Breast epithelium (tissue), 3 donors: Measurements from ENCODE around the gene HELQ.

Source experiments
- POLR2A ChIP-seq: fragments of 450-650 bp; IDR thresholded peaks from one replicate; pipeline ENCODE4 v1.6.1; 2016; ENCODE audit warnings: antibody characterized with exemption, mild to moderate bottlenecking, moderate library complexity
- POLR2AphosphoS5 ChIP-seq, 3 donors: sonication (generic); formaldehyde crosslinking; IDR thresholded peaks; one replicate each; pipeline ENCODE4 v1.6.1; 2017; ENCODE audit warnings: antibody characterized with exemption in 3 of 3
- TF ChIP-seq, protein P1 (sequence below), 3 donors: fragments of 450-650 bp; IDR thresholded peaks; one replicate each; pipeline ENCODE4 v1.5.1; 2016 to 2017; ENCODE audit warnings: antibody characterized with exemption in 3 of 3, mild to moderate bottlenecking in 3 of 3, moderate library complexity in 3 of 3

DNA sequence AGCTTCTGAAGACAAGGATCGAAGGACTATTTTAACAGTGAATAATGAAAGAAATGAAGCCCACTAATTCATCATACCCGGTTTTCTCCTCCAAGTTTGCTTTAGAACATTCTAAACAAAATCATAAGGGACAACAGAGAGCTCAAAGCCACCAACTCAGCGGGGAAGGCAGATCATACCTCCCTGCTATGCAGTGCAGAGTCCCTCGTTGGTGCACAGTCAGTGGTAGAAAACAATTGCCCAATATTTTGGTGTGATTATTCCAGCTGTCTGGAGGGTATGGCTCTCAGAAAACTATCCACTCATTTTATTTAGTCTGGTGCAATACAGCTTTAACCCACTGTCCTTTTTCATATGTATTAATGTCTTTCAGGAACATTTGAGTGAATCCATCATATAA, 61.7 kb downstream of the HELQ start:
- TF ChIP-seq, protein P1, sequence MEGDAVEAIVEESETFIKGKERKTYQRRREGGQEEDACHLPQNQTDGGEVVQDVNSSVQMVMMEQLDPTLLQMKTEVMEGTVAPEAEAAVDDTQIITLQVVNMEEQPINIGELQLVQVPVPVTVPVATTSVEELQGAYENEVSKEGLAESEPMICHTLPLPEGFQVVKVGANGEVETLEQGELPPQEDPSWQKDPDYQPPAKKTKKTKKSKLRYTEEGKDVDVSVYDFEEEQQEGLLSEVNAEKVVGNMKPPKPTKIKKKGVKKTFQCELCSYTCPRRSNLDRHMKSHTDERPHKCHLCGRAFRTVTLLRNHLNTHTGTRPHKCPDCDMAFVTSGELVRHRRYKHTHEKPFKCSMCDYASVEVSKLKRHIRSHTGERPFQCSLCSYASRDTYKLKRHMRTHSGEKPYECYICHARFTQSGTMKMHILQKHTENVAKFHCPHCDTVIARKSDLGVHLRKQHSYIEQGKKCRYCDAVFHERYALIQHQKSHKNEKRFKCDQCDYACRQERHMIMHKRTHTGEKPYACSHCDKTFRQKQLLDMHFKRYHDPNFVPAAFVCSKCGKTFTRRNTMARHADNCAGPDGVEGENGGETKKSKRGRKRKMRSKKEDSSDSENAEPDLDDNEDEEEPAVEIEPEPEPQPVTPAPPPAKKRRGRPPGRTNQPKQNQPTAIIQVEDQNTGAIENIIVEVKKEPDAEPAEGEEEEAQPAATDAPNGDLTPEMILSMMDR (IDR thresholded peaks at IDR 0.05), result no peak
- TF ChIP-seq POLR2A (no peak), POLR2AphosphoS5 (IDR thresholded peaks at IDR 0.05) (no peak)
